ENCODE data around the gene RELN. TPM values are rescaled to one million over a fixed set of nuclear protein-coding genes. Genes with fewer than 3 reads are reported as not detected.

RELN gene
- total and polyA plus RNA-seq, 2 donors (not counting 1 experiment from before 2014, with no cell fraction given), result not detected

- no peak for TF ChIP-seq EZH2 (IDR thresholded peaks at IDR 0.05; ENCODE audit: borderline replicate concordance, insufficient read depth, low read depth, low read length, poor library complexity, severe bottlenecking)
- TF ChIP-seq CTCF (IDR thresholded peaks at IDR 0.05), result no peak
- no peaks in the 10 kb centered on the region for H3K9me3 Mint-ChIP-seq (ENCODE audit: insufficient read depth)
- Histone ChIP-seq H3K9ac (ENCODE audit: low read length) (no peak overlapping the region), H3K27ac (ENCODE audit: low read length in 2 of 2) (no peak overlapping the region), H3K79me2 (ENCODE audit: control insufficient read depth, insufficient read depth, low read length) (no peaks in the 10 kb centered on the region), H3K4me2 (replicated peaks; ENCODE audit: low read depth, low read length, poor library complexity, severe bottlenecking) (no peak overlapping the region), H3K4me1 (ENCODE audit: control insufficient read depth in 2 of 2, insufficient read depth in 2 of 2, low read length in 2 of 2) (no peaks in the 10 kb centered on the region), H2AFZ (ENCODE audit: insufficient read depth, low read depth, low read length, poor library complexity, severe bottlenecking) (no peak overlapping the region), H3K27me3 (replicated peaks in 1 of 4; ENCODE audit: control extremely low read depth in 1 of 4, control insufficient read depth in 3 of 4, insufficient read depth in 4 of 4, low read length in 3 of 4) (no peaks in the 10 kb centered on the region), H4K20me1 (ENCODE audit: control insufficient read depth, insufficient read depth, low read length, poor library complexity, severe bottlenecking) (no peaks in the 10 kb centered on the region), H3K36me3 (replicated peaks in 1 of 2; ENCODE audit: control extremely low read depth in 1 of 2, control insufficient read depth in 1 of 2, extremely low read depth in 1 of 2, insufficient read depth in 2 of 2, low read length in 1 of 2) (no peaks in the 10 kb centered on the region), H3K4me3 (ENCODE audit: control extremely low read depth in 1 of 5, extremely low read depth in 1 of 5, insufficient read depth in 1 of 5, low read depth in 2 of 5, low read length in 4 of 5) (no peak overlapping the region), H3K9me3 (ENCODE audit: control extremely low read depth in 1 of 3, control insufficient read depth in 2 of 3, insufficient read depth in 1 of 3, low read length in 2 of 3) (no peaks in the 10 kb centered on the region)
- intact Hi-C loops (cut with micrococcal nuclease), result no loop called here
- no peaks in the 10 kb centered on the region for H3K4me1 Mint-ChIP-seq
- H3K27me3 Mint-ChIP-seq, result no peaks in the 10 kb centered on the region
- ChIA-PET CTCF (no interaction called here), POLR2A (no interaction called here)
- DNase-seq (no peak), ATAC-seq (ENCODE audit: low read depth) (no peak)
- H3K27ac Mint-ChIP-seq, result no peak overlapping the region
- no CpG with 5 or more reads among the region's 4 CpGs for WGBS (ENCODE audit: insufficient coverage)
- H3K4me3 Mint-ChIP-seq, result no peak overlapping the region
These were observed 260.4 kb downstream of the RELN start for GRCh38 chr7:103729026-103729425.

- no peak for DNase-seq
- H3K4me2 ChIP-seq (replicated peaks; ENCODE audit: low read depth, low read length, poor library complexity, severe bottlenecking), result no peak overlapping the region
- H3K9me3 ChIP-seq (ENCODE audit: control extremely low read depth in 1 of 3, control insufficient read depth in 2 of 3, insufficient read depth in 1 of 3, low read length in 2 of 3), result no peaks in the 10 kb centered on the region
- no CpG with 5 or more reads among the region's 8 CpGs for WGBS (ENCODE audit: insufficient coverage)
- no peak for TF ChIP-seq EZH2 (IDR thresholded peaks at IDR 0.05; ENCODE audit: borderline replicate concordance, insufficient read depth, low read depth, low read length, poor library complexity, severe bottlenecking)
- TF ChIP-seq CTCF (IDR thresholded peaks at IDR 0.05), result no peak
- no peaks in the 10 kb centered on the region for H3K4me1 ChIP-seq (ENCODE audit: control insufficient read depth in 2 of 2, insufficient read depth in 2 of 2, low read length in 2 of 2)
- no peak for ATAC-seq (ENCODE audit: low read depth)
- no peak overlapping the region for H3K4me3 Mint-ChIP-seq
- no peak overlapping the region for H3K27ac ChIP-seq (ENCODE audit: low read length in 2 of 2)
- H3K9me3 Mint-ChIP-seq (ENCODE audit: insufficient read depth), result no peaks in the 10 kb centered on the region
- no peak overlapping the region for H3K27ac Mint-ChIP-seq
- ChIA-PET CTCF (no interaction called here), POLR2A (no interaction called here)
- H2AFZ ChIP-seq (ENCODE audit: insufficient read depth, low read depth, low read length, poor library complexity, severe bottlenecking), result no peak overlapping the region
- H3K4me3 ChIP-seq (ENCODE audit: control extremely low read depth in 1 of 5, extremely low read depth in 1 of 5, insufficient read depth in 1 of 5, low read depth in 2 of 5, low read length in 4 of 5), result no peak overlapping the region
- no peaks in the 10 kb centered on the region for H3K79me2 ChIP-seq (ENCODE audit: control insufficient read depth, insufficient read depth, low read length)
- no peaks in the 10 kb centered on the region for H3K27me3 Mint-ChIP-seq
- no peaks in the 10 kb centered on the region for H3K4me1 Mint-ChIP-seq
- H3K9ac ChIP-seq (ENCODE audit: low read length), result no peak overlapping the region
- no peaks in the 10 kb centered on the region for H3K36me3 ChIP-seq (replicated peaks in 1 of 2; ENCODE audit: control extremely low read depth in 1 of 2, control insufficient read depth in 1 of 2, extremely low read depth in 1 of 2, insufficient read depth in 2 of 2, low read length in 1 of 2)
- H4K20me1 ChIP-seq (ENCODE audit: control insufficient read depth, insufficient read depth, low read length, poor library complexity, severe bottlenecking), result no peaks in the 10 kb centered on the region
- intact Hi-C loops (cut with micrococcal nuclease), result no loop called here
- H3K27me3 ChIP-seq (replicated peaks in 1 of 4; ENCODE audit: control extremely low read depth in 1 of 4, control insufficient read depth in 3 of 4, insufficient read depth in 4 of 4, low read length in 3 of 4), result no peaks in the 10 kb centered on the region
These were observed 261.4 kb downstream of the RELN start for GRCh38 chr7:103727982-103728610.

Measured in B cell (primary cell).